AG20443 (cell line): ENCODE results near the gene FAIM.
A peak's percentile ranks its signal among the peaks of the same experiment; 100 is the strongest.
"Not testable (repeated sequence)": the region's sequence is repeated elsewhere in the genome, so short reads cannot be mapped to it uniquely, and the experiment has no call there.

Source experiments
- DNase-seq: peaks from one replicate; pipeline ENCODE4 v3.0.0; 2012; ENCODE audit warnings: low spot score, mixed read lengths

FAIM gene

GRCh38 chr3:138608322-138609135 is at the start of gene FAIM:
Gene FAIM (plus strand): TSS chr3:138608771. CDS start chr3:138619727, 10,956 bp downstream.
- DNase-seq: peak; percentile 73

GRCh38 chr3:138559134-138559533 is 49.4 kb upstream of the FAIM start:
- no peak for DNase-seq

GRCh38 chr3:138560501-138560900 is 48.1 kb upstream of the FAIM start:
- no peak for DNase-seq

- DNase-seq: not testable (repeated sequence)
Measured at GRCh38 chr3:138562902-138563301, 45.7 kb upstream of the FAIM start.

- DNase-seq: not testable (repeated sequence)
Measured at GRCh38 chr3:138566293-138566692, 42.3 kb upstream of the FAIM start.

- no peak for DNase-seq
Measured at GRCh38 chr3:138567403-138567802, 41.2 kb upstream of the FAIM start.

GRCh38 chr3:138569090-138569489 is 39.5 kb upstream of the FAIM start:
- DNase-seq: no peak

- DNase-seq: not testable (repeated sequence)
Measured at GRCh38 chr3:138569624-138570023, 38.9 kb upstream of the FAIM start.

GRCh38 chr3:138573138-138573537 is 35.4 kb upstream of the FAIM start:
- no peak for DNase-seq

- DNase-seq: peak; percentile 8
Measured at GRCh38 chr3:138578141-138578540, 30.4 kb upstream of the FAIM start.

GRCh38 chr3:138578961-138579574 is 29.5 kb upstream of the FAIM start:
- no peak for DNase-seq

GRCh38 chr3:138587374-138587773 is 21.2 kb upstream of the FAIM start:
- DNase-seq: no peak

GRCh38 chr3:138588445-138588844 is 20.1 kb upstream of the FAIM start:
- no peak for DNase-seq

GRCh38 chr3:138591392-138591791 is 17.2 kb upstream of the FAIM start:
- no peak for DNase-seq

GRCh38 chr3:138593488-138594149 is 15.0 kb upstream of the FAIM start:
- peak; percentile 9 for DNase-seq

GRCh38 chr3:138594150-138594934 is 14.2 kb upstream of the FAIM start, which contains the start of gene CEP70:
Gene CEP70 (minus strand): TSS chr3:138594260. CDS start chr3:138572927, 21,333 bp downstream.
- DNase-seq: peak; percentile 97

GRCh38 chr3:138594935-138595610 is 13.5 kb upstream of the FAIM start:
- no peak for DNase-seq

- DNase-seq: not testable (repeated sequence)
Measured at GRCh38 chr3:138597186-138597976, 11.2 kb upstream of the FAIM start.

- no peak for DNase-seq
Measured at GRCh38 chr3:138598534-138598933, 10.0 kb upstream of the FAIM start.

GRCh38 chr3:138600100-138600745 is 8.3 kb upstream of the FAIM start:
- DNase-seq: peak; percentile 78
